ENCODE results near the gene ENTPD1.

DNA sequence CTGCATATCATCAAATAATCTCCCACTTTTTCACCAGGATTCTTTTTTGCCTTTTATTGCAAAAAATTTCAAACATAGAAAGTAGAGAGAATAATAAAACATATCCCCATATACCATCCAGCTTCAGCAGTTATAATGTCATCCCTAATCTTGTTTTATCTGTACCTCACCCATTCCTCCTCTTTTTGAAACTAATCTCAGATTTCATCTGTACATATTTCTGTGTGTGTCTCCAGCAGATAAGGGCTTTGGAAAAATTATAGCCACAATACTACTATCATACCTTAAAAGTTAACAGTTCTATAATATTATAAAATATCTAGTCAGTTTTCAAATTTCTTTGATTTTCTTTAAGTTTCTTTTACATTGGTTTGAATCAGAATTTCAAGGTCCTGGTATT is 7.6 kb upstream of the ENTPD1 start:
- TF ChIP-seq, protein P1, sequence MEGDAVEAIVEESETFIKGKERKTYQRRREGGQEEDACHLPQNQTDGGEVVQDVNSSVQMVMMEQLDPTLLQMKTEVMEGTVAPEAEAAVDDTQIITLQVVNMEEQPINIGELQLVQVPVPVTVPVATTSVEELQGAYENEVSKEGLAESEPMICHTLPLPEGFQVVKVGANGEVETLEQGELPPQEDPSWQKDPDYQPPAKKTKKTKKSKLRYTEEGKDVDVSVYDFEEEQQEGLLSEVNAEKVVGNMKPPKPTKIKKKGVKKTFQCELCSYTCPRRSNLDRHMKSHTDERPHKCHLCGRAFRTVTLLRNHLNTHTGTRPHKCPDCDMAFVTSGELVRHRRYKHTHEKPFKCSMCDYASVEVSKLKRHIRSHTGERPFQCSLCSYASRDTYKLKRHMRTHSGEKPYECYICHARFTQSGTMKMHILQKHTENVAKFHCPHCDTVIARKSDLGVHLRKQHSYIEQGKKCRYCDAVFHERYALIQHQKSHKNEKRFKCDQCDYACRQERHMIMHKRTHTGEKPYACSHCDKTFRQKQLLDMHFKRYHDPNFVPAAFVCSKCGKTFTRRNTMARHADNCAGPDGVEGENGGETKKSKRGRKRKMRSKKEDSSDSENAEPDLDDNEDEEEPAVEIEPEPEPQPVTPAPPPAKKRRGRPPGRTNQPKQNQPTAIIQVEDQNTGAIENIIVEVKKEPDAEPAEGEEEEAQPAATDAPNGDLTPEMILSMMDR (optimal IDR thresholded peaks at IDR 0.05 in 1 of 3, IDR thresholded peaks at IDR 0.05 in 1 of 3, conservative IDR thresholded peaks at IDR 0.05 in 1 of 3; ENCODE audit: extremely low read depth in 1 of 3, insufficient read depth in 2 of 3, low read length in 3 of 3): no peak
- TF ChIP-seq EZH2 (IDR thresholded peaks at IDR 0.05; ENCODE audit: low read length): no peak

Measured in keratinocyte (primary cell).